A673 (cell line): ENCODE results near the gene SLC66A2.

ENCODE experiments used
- EZH2 ChIP-seq: fragments of 200-600 bp; sonication (generic); IDR thresholded peaks from 2 replicates; pipeline ENCODE4 v1.6.1; 2017; ENCODE audit warnings: borderline replicate concordance, low read depth, mild to moderate bottlenecking, mixed read lengths, antibody characterized with exemption, low read length; ENCODE audit not compliant: poor library complexity, severe bottlenecking
- TF ChIP-seq, protein P1 (sequence below): fragments of 300-800, 200-600 bp; sonication (generic); conservative IDR thresholded peaks from 2 replicates; pipeline ENCODE4 v1.5.1; 2017; ENCODE audit warnings: low read depth, mild to moderate bottlenecking, antibody characterized with exemption, low read length, moderate library complexity, mixed read lengths

DNA sequence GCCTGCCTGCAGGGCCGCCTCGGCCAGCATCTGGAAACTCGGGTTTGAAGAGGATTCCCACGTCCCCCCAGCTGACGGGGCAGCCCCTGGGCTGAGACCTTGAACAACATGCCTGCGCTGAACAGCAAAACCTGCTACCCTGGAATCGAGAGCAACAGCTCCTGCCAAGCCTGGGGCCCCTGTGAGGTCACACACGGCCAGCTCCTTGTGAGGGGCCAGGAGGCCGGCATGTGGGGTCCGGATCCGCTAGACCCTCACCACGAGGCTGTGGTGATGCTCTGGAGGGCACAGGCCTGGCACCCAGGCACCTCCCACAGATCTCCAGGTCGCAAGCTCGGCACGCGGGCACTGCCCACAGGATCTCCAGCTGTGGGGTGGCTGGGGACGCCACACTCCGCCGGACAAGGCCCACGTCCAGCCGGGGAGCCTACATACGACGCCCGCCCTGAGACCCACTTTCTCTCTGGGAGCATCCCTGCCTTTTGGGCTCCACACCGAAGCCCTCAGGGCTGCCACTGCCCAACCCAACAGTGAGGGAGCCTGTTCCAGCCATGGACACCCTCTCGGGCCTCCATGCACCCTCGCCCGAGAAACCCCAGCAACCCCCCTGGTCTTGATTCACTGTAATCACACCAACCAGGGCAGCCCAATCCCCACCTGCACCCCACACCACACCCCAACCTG lies 34.1 kb downstream of the SLC66A2 start:
- TF ChIP-seq EZH2, result no peak
- TF ChIP-seq, protein P1, sequence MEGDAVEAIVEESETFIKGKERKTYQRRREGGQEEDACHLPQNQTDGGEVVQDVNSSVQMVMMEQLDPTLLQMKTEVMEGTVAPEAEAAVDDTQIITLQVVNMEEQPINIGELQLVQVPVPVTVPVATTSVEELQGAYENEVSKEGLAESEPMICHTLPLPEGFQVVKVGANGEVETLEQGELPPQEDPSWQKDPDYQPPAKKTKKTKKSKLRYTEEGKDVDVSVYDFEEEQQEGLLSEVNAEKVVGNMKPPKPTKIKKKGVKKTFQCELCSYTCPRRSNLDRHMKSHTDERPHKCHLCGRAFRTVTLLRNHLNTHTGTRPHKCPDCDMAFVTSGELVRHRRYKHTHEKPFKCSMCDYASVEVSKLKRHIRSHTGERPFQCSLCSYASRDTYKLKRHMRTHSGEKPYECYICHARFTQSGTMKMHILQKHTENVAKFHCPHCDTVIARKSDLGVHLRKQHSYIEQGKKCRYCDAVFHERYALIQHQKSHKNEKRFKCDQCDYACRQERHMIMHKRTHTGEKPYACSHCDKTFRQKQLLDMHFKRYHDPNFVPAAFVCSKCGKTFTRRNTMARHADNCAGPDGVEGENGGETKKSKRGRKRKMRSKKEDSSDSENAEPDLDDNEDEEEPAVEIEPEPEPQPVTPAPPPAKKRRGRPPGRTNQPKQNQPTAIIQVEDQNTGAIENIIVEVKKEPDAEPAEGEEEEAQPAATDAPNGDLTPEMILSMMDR, result no peak
